NCI-H226 (cell line): ENCODE data around the gene HPCA.

Experiments used
- DNase-seq: peaks from one replicate; pipeline ENCODE4 v3.0.0-alpha.2; 2015

Gene HPCA

DNA sequence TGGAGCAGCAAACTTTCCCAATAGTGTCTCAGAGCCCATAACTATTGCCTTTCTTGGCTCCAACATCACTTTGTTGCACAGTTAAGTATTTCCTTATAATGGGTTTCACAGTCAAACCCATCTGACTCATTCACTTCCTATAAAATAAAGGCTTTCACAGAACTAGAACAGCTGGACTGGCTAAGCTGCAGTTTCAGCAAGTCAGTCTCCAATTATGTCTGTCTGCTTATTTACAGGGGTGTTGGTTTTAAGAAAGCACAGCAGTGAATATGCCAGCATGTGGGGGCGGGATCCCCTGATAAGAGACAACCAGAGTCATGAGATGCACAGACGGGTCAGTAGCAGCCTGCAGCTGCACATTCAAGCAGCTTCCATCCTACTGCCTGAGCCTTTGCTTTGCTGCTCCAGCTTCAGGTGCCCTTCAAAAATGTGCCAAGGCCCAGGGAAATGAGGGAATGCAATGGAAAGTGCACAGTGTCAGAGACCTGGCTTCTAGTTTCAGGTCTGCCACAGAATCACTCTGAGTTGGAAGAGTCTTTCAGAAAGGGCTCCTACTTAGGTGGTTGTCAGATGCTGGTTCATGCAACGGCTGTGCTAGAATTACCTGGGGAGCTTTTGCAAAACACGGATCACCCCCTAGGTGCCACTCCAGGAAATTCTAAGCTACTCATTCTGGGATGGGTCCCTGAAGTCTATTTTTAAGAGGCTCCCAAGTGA is 53.5 kb downstream of the HPCA start:
- DNase-seq: peak; percentile 60

DNA sequence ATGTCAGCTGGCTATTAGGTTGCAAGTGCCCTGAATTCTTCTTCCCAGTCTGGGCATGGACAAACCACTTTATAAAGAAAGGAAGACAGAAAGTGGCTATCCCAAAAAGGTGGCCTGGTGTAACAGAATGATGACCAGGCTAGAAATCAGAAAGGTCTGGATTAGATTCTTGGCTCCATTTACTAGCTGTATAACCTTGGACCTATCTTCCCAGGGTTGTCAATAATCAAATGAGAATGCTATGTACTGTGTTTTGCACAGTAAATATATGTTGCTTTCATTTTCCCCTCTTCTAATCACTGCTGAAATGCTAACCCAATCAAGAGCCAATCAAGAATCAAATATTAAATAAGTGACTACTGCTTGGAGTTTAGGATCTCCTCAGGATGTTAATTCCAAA is 57.9 kb downstream of the HPCA start:
- no peak for DNase-seq
